ENCODE results near the gene H2AZ1. TPM values are rescaled to one million over a fixed set of nuclear protein-coding genes. Genes with fewer than 3 reads are reported as not detected.
A peak's percentile ranks its signal among the peaks of the same experiment; 100 is the strongest.

The H2AZ1 gene
- total RNA-seq = 100 to 1,000 TPM in 3 of 4 donors, 10 to 100 TPM in 1; 99.0 to 177 (median 129) TPM

DNA sequence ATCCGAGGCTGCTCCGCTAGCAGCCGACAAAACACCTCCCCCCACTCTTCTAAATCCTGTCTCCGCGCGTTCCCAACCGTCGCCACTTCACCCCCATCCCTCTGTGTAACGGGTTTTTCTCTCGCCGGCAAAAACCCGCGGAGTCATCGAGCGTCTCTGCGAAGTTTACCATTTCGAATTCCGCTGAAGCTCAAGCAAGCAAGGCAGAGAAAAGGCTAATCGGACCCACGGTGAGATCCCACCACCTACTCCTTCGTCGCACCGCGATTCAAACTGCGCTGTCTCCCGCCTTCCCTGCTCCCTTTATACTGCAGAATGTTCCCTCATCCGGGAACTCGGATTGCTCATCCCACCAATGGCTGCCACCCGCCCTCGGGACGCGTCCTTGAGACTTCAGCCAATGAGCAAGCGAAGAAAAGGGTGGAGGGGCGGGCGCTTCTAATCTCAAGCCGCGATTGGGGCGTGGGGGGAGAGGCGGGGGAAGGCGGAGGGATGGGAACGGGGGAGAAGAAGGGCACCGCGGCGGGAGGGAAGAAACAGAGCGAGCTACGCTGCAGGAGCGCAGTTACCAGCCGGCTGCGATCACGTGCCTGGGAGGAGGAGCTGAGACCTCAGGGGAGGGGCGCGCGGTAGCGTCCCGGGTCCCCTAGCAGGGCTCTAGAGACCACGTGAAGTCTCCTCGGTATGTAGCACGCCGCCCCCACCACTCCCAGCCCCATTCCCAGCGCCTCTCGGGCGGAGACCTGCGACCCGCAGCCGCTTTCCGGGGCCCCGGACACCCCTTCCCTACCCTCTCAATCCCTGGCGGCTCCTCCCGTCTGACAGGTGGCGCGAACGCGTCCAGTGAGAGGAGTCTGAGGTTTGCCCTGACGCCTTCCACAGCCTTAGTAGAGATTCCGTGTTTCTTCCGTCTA, at the start of gene H2AZ1:
TSS of gene H2AZ1 (minus strand) at position 277 of the 914 bp plus-strand sequence. CDS start at position 172, 105 bp downstream.
- TF ChIP-seq CTCF (IDR thresholded peaks at IDR 0.05) = no peak
- ATAC-seq (ENCODE audit: low FRiP score) = peak; percentile 86
- peak; percentile 90 for DNase-seq (ENCODE audit: low spot score)

GRCh38 chr4:99998062-99998867, 48.2 kb upstream of the H2AZ1 start:
- ATAC-seq (ENCODE audit: low FRiP score) (no peak), DNase-seq (ENCODE audit: low spot score) (no peak)
- no peak for TF ChIP-seq CTCF (IDR thresholded peaks at IDR 0.05)

GRCh38 chr4:99991741-99992140, 41.7 kb upstream of the H2AZ1 start:
- no peak for DNase-seq (ENCODE audit: low spot score)
- TF ChIP-seq CTCF (IDR thresholded peaks at IDR 0.05) = no peak
- no peak for ATAC-seq (ENCODE audit: low FRiP score)

- ATAC-seq (ENCODE audit: low FRiP score) (no peak), DNase-seq (ENCODE audit: low spot score) (no peak)
- TF ChIP-seq CTCF (IDR thresholded peaks at IDR 0.05) = no peak
Measured at GRCh38 chr4:99987681-99988080, 37.6 kb upstream of the H2AZ1 start.

GRCh38 chr4:99986792-99987191, 36.7 kb upstream of the H2AZ1 start:
- no peak for DNase-seq (ENCODE audit: low spot score)
- TF ChIP-seq CTCF (IDR thresholded peaks at IDR 0.05) = no peak
- no peak for ATAC-seq (ENCODE audit: low FRiP score)

DNA sequence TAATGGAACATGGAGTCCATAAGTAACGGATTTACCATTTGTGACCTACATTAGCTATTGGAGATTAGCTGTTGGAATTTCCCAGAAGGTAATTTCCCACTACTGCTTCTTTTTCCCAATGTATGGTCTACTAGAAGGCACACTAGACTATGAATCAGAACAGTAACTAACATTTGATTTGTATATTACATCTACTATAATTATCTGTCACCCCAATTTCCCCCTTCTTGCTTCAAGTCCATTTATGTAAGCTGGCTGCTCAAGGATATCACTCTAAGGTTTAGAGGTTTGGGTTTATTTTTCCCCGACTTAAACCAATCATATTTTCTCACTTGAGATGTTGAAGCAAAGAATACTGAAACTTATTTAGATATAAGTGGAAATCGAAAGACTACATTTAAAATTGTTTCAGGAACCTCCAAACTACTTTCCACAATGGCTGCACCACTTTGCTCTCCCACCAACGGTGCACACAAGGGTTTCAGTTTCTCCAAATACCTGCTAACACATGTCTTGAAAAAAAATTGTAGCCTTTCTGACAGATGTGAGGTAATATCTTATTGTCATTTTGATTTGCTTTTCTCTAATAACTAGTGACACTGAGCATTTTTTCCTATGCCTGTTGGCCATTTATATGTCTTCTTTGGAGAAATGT, 33.3 kb upstream of the H2AZ1 start:
- no peak for DNase-seq (ENCODE audit: low spot score)
- TF ChIP-seq CTCF (IDR thresholded peaks at IDR 0.05) = no peak
- no peak for ATAC-seq (ENCODE audit: low FRiP score)
